GM12801 (cell line): Measurements from ENCODE around the gene PARD3.

Experiments
- TF ChIP-seq, protein P1 (sequence below): IDR thresholded peaks from one replicate; pipeline ENCODE4 v1.5.1; 2011; ENCODE audit warnings: control low read depth; ENCODE audit not compliant: insufficient read length; ENCODE audit errors: extremely low read depth

The PARD3 gene

GRCh38 chr10:34294137-34294536 lies 521.0 kb downstream of the PARD3 start:
- TF ChIP-seq, protein P1, sequence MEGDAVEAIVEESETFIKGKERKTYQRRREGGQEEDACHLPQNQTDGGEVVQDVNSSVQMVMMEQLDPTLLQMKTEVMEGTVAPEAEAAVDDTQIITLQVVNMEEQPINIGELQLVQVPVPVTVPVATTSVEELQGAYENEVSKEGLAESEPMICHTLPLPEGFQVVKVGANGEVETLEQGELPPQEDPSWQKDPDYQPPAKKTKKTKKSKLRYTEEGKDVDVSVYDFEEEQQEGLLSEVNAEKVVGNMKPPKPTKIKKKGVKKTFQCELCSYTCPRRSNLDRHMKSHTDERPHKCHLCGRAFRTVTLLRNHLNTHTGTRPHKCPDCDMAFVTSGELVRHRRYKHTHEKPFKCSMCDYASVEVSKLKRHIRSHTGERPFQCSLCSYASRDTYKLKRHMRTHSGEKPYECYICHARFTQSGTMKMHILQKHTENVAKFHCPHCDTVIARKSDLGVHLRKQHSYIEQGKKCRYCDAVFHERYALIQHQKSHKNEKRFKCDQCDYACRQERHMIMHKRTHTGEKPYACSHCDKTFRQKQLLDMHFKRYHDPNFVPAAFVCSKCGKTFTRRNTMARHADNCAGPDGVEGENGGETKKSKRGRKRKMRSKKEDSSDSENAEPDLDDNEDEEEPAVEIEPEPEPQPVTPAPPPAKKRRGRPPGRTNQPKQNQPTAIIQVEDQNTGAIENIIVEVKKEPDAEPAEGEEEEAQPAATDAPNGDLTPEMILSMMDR: no peak

DNA sequence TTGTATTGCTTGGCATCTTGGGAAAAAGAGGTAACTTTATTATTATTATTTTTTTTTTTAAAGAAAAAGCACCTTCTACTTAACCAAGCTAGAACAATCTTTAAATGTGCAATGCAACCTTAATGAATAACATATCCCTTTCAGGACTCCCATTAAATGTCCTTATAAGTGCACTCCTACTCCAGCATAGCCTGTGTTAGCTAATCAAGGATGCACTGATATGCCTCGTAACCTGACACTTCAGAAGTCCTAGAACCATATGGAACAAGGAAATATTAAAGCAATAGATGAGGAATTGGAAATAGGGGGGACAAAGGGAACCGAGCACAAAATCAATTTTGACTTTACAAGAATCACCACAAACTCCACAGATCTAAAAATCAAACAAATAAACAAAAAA lies 522.4 kb downstream of the PARD3 start:
- TF ChIP-seq, protein P1: no peak

DNA sequence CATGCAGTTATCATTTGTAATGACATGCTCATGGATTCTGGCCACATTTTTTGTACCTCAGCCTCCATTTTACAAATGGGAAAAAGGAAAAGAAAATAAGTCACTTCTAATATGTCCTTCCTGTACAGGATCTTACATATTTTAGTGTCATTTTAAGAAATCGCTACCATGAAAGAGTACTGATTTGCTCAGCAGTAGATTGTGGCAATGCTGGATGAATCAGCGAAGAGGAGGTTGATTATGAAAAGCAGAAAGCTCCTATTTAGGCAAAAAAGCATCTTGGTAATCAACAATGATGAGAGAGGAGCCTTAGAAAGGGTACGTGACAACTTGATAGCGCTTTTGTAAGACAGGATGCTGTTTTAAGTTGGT lies 522.9 kb downstream of the PARD3 start:
- TF ChIP-seq, protein P1: no peak

- TF ChIP-seq, protein P1: no peak
These were observed 523.5 kb downstream of the PARD3 start for GRCh38 chr10:34291466-34292193.

DNA sequence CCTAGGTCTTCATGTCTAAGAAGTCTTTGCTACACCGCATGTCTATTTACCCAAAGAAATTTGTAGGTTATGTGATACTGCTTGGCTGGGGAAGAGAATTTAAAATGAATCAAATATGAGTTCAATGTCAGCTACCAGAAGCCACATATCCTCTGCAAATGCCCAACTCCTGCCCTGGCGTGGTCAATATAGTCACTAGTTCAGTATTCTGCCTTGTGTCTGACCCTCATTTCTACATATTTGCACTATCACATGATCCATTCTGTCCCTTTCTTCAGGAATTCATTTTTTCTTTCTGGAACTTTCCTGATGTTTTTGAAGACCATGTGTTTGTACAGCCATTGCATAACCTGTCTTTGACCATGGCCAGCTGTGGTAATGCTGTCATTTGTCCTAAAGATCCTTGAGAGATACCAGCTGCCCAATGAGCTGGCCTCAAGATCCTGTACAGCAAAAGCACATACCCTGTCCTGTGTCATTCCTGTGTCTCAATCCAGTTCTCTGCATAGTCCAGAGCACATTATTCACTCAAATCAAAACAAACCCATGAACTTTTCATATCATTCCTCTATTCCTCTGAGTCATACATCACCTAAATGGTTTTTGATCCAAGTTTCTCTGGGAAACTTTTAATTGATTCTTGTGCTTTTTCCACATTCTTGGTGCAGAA lies 524.5 kb downstream of the PARD3 start:
- TF ChIP-seq, protein P1: no peak

- TF ChIP-seq, protein P1: no peak
These were observed 526.5 kb downstream of the PARD3 start for GRCh38 chr10:34288634-34289033.

DNA sequence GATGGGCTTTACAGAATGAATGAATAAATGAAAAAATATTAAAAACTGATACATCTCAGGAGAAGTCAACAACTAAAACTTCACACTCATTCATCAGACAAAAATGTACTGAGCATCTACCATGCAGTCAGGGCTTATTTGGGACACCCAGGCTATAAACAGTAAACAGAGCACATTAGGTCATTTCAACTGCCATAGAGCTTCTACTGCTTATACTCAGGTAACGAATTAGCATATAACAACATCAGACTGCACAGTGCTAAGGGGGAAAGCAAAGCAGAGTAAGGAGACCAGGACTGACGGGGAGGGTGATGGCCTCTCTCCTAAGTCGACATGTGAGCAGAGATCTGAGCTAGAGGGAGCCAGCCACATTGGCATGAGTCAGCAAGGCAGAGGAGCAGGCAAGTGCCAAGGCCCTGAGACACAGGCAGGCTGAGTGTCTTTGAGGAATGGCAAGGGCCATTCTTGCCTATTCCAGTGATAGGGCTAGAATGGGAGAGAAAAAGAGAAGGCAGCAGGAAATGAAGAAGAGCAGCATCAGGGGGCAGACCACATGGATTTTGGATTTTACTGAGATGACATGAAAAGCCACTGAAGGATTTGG lies 528.9 kb downstream of the PARD3 start:
- TF ChIP-seq, protein P1: no peak
